Right renal cortex interstitium (tissue), 3 donors: ENCODE measurements around the gene RAD21L1. TPM values are rescaled to one million over a fixed set of nuclear protein-coding genes. Genes with fewer than 3 reads are reported as not detected.
"Not testable (repeated sequence)": the region's sequence is repeated elsewhere in the genome, so short reads cannot be mapped to it uniquely, and the experiment has no call there.

ENCODE experiments used
- DNase-seq, 3 donors: peaks; one replicate each; pipeline ENCODE4 v3.0.0-alpha.2; 2013; ENCODE audit warnings: low read depth in 3 of 3, low spot score in 2 of 3
- polyA plus RNA-seq, 3 donors: library from polyadenylated mRNA; unstranded; fragments of 120-200 nt; gene quantifications; one replicate each; pipeline ENCODE4 v1.2.1, GENCODE V29; 2013; ENCODE audit not compliant: insufficient read length in 3 of 3

The RAD21L1 gene
- polyA plus RNA-seq, 3 donors = not detected

- DNase-seq = no peak
Measured at GRCh38 chr20:1224205-1224890, 1.5 kb upstream of the RAD21L1 start.

GRCh38 chr20:1225263-1225782 lies 521 bp upstream of the RAD21L1 start:
- no peak for DNase-seq

DNA sequence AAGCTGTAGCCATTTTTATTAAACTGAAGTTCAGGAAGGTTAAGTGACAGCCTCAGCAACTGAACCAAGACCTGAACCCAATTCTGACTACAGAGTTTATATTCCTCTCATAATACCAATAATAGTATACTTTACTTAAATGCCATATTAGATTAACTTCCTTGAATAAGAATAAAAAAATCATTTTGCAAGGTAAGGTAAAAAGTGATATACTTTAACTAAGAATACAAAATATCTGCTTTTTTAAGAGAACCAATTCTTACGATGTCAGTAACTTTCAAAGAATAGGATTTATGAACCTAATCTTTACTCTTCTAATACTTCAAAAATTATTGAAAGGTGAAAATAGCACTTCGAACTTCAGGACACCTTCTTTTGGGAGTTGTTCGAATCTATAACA lies 3.7 kb downstream of the RAD21L1 start:
- no peak for DNase-seq

DNA sequence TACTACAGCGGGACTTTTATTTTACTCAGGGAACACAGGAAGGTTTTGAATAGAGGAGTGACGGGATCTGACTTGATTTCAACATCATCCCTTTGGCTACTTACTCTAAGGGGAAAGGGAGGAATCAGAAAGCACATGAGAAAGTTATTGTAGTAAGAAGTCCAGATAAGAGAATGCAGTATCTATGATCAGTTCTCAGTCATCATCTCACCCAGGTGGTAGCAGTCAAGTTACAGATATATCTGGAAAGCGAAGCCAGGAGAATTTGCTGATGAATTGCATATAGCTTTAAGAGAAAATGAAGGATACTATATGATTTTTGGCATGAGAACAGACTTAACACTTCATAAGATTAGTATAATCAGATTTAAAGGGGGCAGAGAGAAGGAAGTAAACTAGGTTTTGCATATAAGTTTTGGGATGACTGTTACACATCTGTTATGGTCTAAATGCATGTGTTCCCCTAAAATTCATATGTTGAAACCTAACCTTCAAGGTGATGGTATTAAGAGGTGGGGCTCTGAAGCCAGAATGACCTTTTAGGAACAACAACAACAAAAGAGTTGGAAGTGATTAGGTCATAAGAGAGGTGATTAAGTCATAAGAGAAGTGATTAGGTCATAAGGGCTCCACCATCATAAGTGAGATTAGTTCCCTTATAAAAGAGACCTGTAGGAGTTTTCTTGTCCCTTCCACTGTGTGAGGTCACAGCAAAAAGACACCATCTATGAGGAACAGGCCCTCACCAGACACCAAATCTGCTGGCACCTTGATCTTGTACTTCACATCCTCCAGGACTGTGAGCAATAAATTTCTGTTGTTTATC lies 6.7 kb downstream of the RAD21L1 start:
- no peak for DNase-seq

DNA sequence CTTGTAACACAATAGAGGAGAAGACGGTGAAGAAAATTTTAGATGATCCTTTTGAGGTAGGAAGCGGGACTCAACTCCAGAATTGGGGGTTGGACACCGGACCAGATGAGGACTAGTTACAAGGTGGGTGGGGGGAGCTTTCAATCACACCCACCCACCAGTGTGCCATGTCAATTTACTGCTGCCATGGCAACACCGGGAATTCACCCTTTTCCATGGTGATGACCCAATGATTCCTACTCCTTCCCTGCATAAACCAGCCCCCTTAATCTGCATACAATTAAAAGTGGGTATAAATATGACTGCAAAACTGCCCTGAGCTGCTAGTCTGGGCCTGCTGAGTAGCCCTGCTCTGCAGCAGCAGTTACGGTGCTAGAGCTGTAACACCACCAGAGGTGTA lies 14.7 kb downstream of the RAD21L1 start:
- no peak for DNase-seq

GRCh38 chr20:1241456-1241855 lies 15.6 kb downstream of the RAD21L1 start:
- no peak for DNase-seq

GRCh38 chr20:1242099-1242498 lies 16.3 kb downstream of the RAD21L1 start:
- DNase-seq = no peak

DNA sequence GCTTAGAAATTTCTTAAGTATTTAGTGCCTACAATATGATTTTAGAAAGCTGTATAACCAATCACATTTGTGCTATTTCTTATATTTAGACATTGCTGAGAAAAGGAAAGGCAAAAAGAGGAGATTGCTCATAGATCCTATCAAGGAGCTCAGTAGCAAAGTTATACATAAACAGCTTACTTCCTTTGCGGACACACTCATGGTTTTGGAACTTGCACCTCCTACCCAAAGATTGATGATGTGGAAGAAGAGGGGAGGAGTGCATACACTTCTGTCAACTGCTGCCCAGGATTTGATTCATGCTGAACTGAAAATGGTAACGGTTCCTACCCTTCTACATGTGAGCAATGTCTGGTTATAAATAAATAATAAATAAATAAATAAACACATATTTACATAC lies 16.7 kb downstream of the RAD21L1 start:
- DNase-seq = no peak

DNA sequence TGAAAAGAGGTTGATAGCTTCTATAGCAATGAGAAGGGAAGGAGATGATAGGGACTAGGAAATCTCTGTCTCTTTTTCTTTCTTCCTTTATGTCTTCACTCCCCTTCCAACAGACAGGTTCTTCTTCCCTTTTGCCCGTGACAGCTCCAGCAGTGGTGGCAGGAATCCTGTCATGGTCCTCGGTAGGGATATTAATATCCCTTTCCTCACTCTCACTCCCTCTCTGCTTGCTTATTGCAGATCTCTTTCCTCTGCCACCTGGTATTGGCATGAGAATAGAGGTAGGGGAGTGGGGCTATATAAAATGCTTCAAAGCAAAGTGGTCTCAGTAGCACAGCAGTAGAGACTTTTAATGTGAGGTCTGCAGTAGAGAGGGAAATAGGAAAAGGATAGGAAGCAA lies 19.7 kb downstream of the RAD21L1 start:
- no peak for DNase-seq

DNA sequence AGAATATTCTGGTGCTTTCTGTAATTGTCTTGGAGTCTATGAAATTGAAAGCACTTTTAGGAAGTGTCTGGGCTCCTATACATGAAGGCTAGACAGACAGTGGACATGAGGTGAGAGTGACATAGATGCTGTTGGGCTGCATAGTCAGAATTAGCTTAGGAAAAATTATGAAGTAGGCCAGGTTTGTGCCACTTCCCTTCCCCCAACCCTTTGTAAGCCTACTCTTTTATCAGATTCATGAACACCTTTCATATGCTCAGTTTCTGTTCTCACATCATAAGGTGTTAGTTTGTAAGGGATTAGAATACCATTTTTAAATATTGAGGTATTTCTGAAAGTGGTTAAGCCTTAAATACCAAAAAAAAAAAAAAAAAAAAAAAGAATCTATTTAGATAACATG lies 21.8 kb downstream of the RAD21L1 start:
- DNase-seq = no peak

DNA sequence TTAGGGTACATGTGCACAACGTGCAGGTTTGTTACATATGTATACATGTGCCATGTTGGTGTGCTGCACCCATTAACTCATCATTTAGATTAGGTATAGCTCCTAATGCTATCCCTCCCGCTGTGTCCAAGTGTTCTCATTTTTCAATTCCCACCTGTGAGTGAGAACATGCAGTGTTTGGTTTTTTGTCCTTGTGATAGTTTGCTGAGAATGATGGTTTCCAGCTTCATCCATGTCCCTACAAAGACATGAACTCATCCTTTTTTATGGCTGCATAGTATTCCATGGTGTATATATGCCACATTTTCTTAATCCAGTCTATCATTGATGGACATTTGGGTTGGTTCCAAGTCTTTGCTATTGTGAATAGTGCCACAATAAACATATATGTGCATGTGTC lies 24.4 kb downstream of the RAD21L1 start:
- DNase-seq = not testable (repeated sequence)

GRCh38 chr20:1252416-1252815 lies 26.6 kb downstream of the RAD21L1 start:
- DNase-seq = no peak

DNA sequence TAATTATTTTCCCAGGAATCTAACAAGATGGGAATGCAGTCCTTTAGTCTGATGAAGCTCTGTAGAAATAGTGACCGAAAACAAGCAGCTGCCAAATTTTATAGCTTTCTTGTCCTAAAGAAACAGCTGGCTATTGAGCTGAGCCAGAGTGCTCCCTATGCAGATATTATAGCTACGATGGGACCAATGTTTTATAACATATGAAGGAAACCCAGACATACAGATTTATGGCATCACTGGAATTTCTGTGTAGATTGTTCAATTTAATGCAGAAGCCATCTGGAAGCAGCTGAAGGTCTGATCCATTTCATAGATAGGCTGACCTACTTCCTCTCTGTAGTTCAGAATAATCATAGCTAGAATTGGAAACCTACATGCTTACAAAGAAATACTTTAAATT lies 28.4 kb downstream of the RAD21L1 start:
- no peak for DNase-seq

DNA sequence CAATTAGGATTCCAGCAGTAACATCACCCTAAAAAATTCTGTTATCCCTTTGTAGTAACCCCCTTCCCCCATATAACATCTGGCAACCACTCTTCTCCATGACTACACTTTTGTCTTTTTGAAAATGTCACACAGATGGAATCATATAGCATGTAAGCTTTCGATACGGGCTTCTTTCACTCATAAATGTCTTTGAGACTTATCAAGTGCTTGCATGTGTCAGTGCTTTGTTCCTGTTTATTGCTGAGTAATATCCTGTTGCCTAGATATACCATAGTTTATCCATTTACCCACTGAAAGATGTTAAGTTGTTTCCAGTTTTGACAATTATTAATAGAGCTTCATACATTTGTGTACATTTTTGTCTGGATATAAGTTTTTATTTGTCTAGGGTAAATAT lies 29.8 kb downstream of the RAD21L1 start:
- no peak for DNase-seq

DNA sequence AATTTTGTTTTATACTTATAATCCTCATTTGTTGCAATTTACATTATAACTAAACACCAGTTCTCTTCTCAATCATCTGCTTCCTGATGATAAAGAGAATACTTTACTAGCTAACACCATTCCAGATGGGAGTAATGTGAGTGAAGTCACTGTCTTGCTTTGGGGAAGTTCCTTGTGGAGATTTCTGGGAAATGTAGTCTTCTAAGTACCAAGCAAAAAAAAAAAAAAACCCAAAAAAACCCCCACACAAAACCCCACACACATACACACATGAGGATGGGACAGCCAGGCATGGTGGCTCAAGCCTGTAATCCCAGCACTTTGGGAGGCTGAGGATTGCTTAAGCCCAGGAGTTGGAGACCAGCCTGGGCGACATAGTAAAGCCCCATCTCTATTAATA lies 38.0 kb downstream of the RAD21L1 start:
- no peak for DNase-seq

DNA sequence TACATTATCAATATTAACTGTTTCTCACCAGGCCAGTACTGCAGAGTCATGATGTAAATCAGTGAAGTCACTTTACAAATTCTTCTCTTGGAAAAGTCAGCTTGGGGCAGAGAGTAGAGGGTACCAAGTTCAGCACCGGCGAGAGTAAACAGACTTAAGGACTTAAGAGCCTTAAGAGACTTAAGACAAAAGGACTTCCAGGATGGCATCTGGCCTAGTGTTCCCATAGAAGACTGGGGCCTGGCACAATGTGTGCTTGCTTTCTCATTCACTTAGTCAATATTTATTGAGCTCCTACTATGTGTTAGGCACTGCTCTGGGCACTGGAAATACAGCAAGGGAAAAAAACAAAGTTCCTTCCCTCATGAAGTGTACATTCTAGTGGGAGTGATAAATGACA lies 38.9 kb downstream of the RAD21L1 start:
- DNase-seq = no peak

- no peak for DNase-seq
Measured at GRCh38 chr20:1265226-1265915, 39.5 kb downstream of the RAD21L1 start.

GRCh38 chr20:1265916-1266166 lies 40.0 kb downstream of the RAD21L1 start:
- no peak for DNase-seq

GRCh38 chr20:1266167-1266973 lies 40.5 kb downstream of the RAD21L1 start, which contains the start of gene SNPH:
SNPH (plus strand) TSS chr20:1266294; CDS start chr20:1296240, 29,946 bp downstream.
- peak in 2 of 3 donors; percentile 24 to 27 for DNase-seq

DNA sequence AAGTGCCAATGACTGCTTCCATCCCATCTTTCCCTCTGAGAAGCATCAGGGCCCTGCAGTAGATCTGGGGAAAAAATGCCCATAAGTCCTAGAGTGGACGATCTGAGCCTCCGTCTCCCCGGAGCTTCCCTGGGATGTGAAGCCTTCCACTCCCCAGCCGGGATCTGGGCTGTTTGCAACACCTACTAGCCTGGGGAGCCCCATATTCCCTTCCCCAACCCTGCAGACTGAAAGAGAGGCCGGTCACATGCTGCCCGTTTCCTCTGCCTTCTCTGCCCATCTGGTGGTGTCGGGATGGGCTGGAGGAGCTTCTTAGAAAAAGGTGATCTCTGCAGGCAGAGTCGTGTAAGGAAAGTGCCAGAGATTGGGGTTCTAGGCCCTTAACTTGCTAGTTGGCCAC lies 41.3 kb downstream of the RAD21L1 start:
- DNase-seq = no peak
